BJ (cell line): ENCODE data around the gene TRIB2. TPM values are rescaled to one million over a fixed set of nuclear protein-coding genes. Genes with fewer than 3 reads are reported as not detected.

Experiments used
- CTCF ChIA-PET: fragments of 350-600 bp; formaldehyde crosslinking; extraction: SDS; loops from one replicate; lab custom pipeline; 2021; ENCODE audit warnings: antibody characterized with exemption, inconsistent platforms; lab: Yijun Ruan, JAX
- POLR2A ChIA-PET: fragments of 300-600 bp; sonication (Branson Sonifier 250); formaldehyde crosslinking; extraction: SDS; loops from one replicate; lab custom pipeline; 2021; ENCODE audit warnings: antibody characterized with exemption; lab: Charles Lee
- DNase-seq: peaks from one replicate; pipeline ENCODE4 v3.0.0-alpha.2; 2011; ENCODE audit warnings: low read depth
- H3K27me3 ChIP-seq: 2 replicates; pipeline ENCODE4 v1.6.0; 2011; ENCODE audit warnings: low read length; ENCODE audit not compliant: control insufficient read depth, insufficient read depth
- H3K36me3 ChIP-seq: 2 replicates; pipeline ENCODE4 v1.5.1; 2011; ENCODE audit warnings: low read length; ENCODE audit not compliant: control insufficient read depth, insufficient read depth
- H3K4me3 ChIP-seq: 2 replicates; pipeline ENCODE4 v1.5.1; 2011; ENCODE audit warnings: low read depth, mild to moderate bottlenecking, control low read depth, low read length
- CTCF ChIP-seq: IDR thresholded peaks from 2 replicates; pipeline ENCODE4 v1.5.1; 2011; ENCODE audit warnings: low read depth, mild to moderate bottlenecking, control low read depth, inconsistent platforms, low read length, moderate library complexity; ENCODE audit not compliant: insufficient read depth
- polyA plus RNA-seq: library from polyadenylated mRNA; depleted of rRNA; stranded (reverse); fragments of >200 nt; gene quantifications from 2 replicates; pipeline ENCODE4 v1.2.3, GENCODE V29; 2011

The TRIB2 gene
- polyA plus RNA-seq, 1 experiment: 11.0 TPM

GRCh38 chr2:12682017-12682416 is 34.7 kb upstream of the TRIB2 start:
- H3K36me3 ChIP-seq: no peaks in the 10 kb centered on the region
- ChIA-PET POLR2A (no interaction called here), CTCF (interaction anchor here (0.7 kb wide), 1 partner anchor 989 kb away, joined by 3 read pairs; no protein-coding TSS in a partner anchor)
- H3K27me3 ChIP-seq: peaks cover 3% of the 10 kb centered on the region
- no peak for TF ChIP-seq CTCF
- no peak for DNase-seq
- H3K4me3 ChIP-seq: no peak overlapping the region

- TF ChIP-seq CTCF: no peak
- H3K36me3 ChIP-seq: no peaks in the 10 kb centered on the region
- ChIA-PET POLR2A (no interaction called here), CTCF (interaction anchor here (1.1 kb wide), 1 partner anchor 855 kb away, joined by 3 read pairs; no protein-coding TSS in a partner anchor)
- H3K27me3 ChIP-seq: peaks cover 3% of the 10 kb centered on the region
- no peak for DNase-seq
- H3K4me3 ChIP-seq: no peak overlapping the region
Measured at GRCh38 chr2:12683457-12684100, 33.2 kb upstream of the TRIB2 start.

- no peak for DNase-seq
- ChIA-PET CTCF (interaction anchor here (0.6 to 1.2 kb wide), 3 partner anchors 183 to 997 kb away, joined by 3 to 4 read pairs (median 3); no protein-coding TSS in a partner anchor), POLR2A (no interaction called here)
- Histone ChIP-seq H3K36me3 (no peaks in the 10 kb centered on the region), H3K27me3 (peaks cover 2% of the 10 kb centered on the region; the same call in 1 of the 2 replicates), H3K4me3 (no peak overlapping the region)
- TF ChIP-seq CTCF: no peak
Measured at GRCh38 chr2:12684471-12684936, 32.2 kb upstream of the TRIB2 start.

GRCh38 chr2:12685145-12685544 is 31.6 kb upstream of the TRIB2 start:
- H3K27me3 ChIP-seq: peaks cover 2% of the 10 kb centered on the region; the same call in 1 of the 2 replicates
- ChIA-PET POLR2A (no interaction called here), CTCF (interaction anchor here (0.7 to 1.2 kb wide), 3 partner anchors 31 to 997 kb away, joined by 3 to 4 read pairs (median 3); no protein-coding TSS in a partner anchor)
- TF ChIP-seq CTCF: no peak
- no peaks in the 10 kb centered on the region for H3K36me3 ChIP-seq
- DNase-seq: no peak
- no peak overlapping the region for H3K4me3 ChIP-seq

DNA sequence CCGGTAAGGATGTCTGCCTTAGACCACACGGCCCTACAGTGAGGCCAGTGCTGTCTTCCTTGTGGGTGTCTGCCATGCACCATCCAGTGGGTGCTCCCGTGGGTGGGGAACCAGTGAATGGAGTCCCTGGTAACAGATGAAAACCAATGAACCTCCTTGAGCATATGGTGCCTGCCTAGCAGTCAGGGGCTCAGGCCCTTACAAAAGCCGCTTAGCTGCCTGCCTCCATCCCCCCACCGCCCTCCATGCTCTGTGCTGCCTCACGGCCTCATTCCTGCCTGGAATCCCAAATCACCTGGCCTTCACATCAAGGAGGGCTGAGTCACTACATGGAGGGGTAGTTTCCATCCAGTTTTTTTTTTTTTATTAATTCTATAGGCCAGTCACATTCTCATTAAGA is 30.8 kb upstream of the TRIB2 start:
- peaks cover 2% of the 10 kb centered on the region; the same call in 1 of the 2 replicates for H3K27me3 ChIP-seq
- ChIA-PET CTCF (no interaction called here), POLR2A (no interaction called here)
- H3K36me3 ChIP-seq: no peaks in the 10 kb centered on the region
- H3K4me3 ChIP-seq: no peak overlapping the region
- TF ChIP-seq CTCF: no peak
- DNase-seq: no peak
